GM21619 (cell line): ENCODE results near the gene ELFN2.

Experiments used
- ATAC-seq: cut with Tn5 transposase; IDR thresholded peaks from one replicate; pipeline ENCODE4 v1.9.1; 2021; ENCODE audit not compliant: unreplicated experiment

Gene ELFN2

GRCh38 chr22:37363261-37363992, 63.9 kb downstream of the ELFN2 start:
- no peak for ATAC-seq

GRCh38 chr22:37362621-37363020, 64.7 kb downstream of the ELFN2 start:
- no peak for ATAC-seq

- ATAC-seq = no peak
These were observed 68.4 kb downstream of the ELFN2 start for GRCh38 chr22:37358917-37359316.

- ATAC-seq = no peak
These were observed 68.9 kb downstream of the ELFN2 start for GRCh38 chr22:37358386-37358785.

- ATAC-seq = no peak
These were observed 69.7 kb downstream of the ELFN2 start for GRCh38 chr22:37357446-37358075.

GRCh38 chr22:37356922-37357321, 70.4 kb downstream of the ELFN2 start:
- no peak for ATAC-seq

GRCh38 chr22:37355174-37355573, 72.1 kb downstream of the ELFN2 start:
- no peak for ATAC-seq

GRCh38 chr22:37354670-37355069, 72.6 kb downstream of the ELFN2 start:
- ATAC-seq = no peak

GRCh38 chr22:37354261-37354660, 73.0 kb downstream of the ELFN2 start:
- ATAC-seq = no peak

- ATAC-seq = no peak
These were observed 73.4 kb downstream of the ELFN2 start for GRCh38 chr22:37353839-37354238.

- ATAC-seq = no peak
These were observed 74.8 kb downstream of the ELFN2 start for GRCh38 chr22:37352481-37352880.

- no peak for ATAC-seq
These were observed 76.0 kb downstream of the ELFN2 start for GRCh38 chr22:37351232-37351631.

GRCh38 chr22:37349043-37349814, 78.0 kb downstream of the ELFN2 start:
- no peak for ATAC-seq

- ATAC-seq = no peak
These were observed 80.8 kb downstream of the ELFN2 start for GRCh38 chr22:37346505-37346895.

- no peak for ATAC-seq
These were observed 81.3 kb downstream of the ELFN2 start for GRCh38 chr22:37345863-37346504.

GRCh38 chr22:37344735-37345449, 82.4 kb downstream of the ELFN2 start:
- ATAC-seq = no peak

GRCh38 chr22:37343863-37344734, 83.2 kb downstream of the ELFN2 start:
- ATAC-seq = no peak

GRCh38 chr22:37343348-37343747, 83.9 kb downstream of the ELFN2 start:
- no peak for ATAC-seq

GRCh38 chr22:37342065-37342464, 85.2 kb downstream of the ELFN2 start:
- no peak for ATAC-seq
